GM21717 (cell line): ENCODE data around the gene TPRG1.

Experiments used
- ATAC-seq: cut with Tn5 transposase; IDR thresholded peaks from one replicate; pipeline ENCODE4 v1.9.1; 2021; ENCODE audit warnings: mild to moderate bottlenecking, moderate library complexity; ENCODE audit not compliant: unreplicated experiment

TPRG1 gene

GRCh38 chr3:189349772-189350171 is 178.0 kb downstream of the TPRG1 start:
- ATAC-seq = no peak

GRCh38 chr3:189353318-189353965 is 181.7 kb downstream of the TPRG1 start:
- ATAC-seq = no peak

GRCh38 chr3:189353988-189354889 is 182.5 kb downstream of the TPRG1 start:
- no peak for ATAC-seq

- ATAC-seq = no peak
These were observed 183.3 kb downstream of the TPRG1 start for GRCh38 chr3:189355115-189355480.

- ATAC-seq = no peak
These were observed 183.9 kb downstream of the TPRG1 start for GRCh38 chr3:189355481-189356201.

GRCh38 chr3:189360291-189360690 is 188.5 kb downstream of the TPRG1 start:
- no peak for ATAC-seq

- no peak for ATAC-seq
These were observed 189.5 kb downstream of the TPRG1 start for GRCh38 chr3:189361103-189361835.

- no peak for ATAC-seq
These were observed 192.0 kb downstream of the TPRG1 start for GRCh38 chr3:189363590-189364255.

- no peak for ATAC-seq
These were observed 194.1 kb downstream of the TPRG1 start for GRCh38 chr3:189365609-189366564.

GRCh38 chr3:189368384-189368783 is 196.6 kb downstream of the TPRG1 start:
- ATAC-seq = no peak

- ATAC-seq = no peak
These were observed 197.9 kb downstream of the TPRG1 start for GRCh38 chr3:189369636-189370035.

GRCh38 chr3:189372243-189372642 is 200.5 kb downstream of the TPRG1 start:
- ATAC-seq = no peak
